ENCODE measurements around the gene GNAZ.

DNA sequence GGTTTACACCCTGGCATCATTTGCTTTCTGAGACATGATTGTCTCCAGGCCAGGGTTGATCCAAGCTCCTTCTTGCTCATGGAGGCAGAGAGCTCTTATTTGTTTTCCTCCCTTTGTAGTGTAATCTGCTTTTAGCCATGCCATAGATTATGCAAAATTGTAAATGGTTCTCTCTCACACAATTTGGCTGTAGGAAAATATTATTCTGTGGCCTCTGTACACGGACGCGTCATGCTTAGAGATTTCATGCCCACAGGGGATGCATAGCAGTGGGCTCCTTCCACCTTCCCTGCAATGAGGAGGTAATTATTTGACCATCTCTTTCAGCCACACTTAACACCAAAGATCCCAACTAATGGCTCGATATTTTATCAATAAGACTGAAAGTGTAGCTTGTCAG lies 37.7 kb upstream of the GNAZ start:
- TF ChIP-seq, protein P1, sequence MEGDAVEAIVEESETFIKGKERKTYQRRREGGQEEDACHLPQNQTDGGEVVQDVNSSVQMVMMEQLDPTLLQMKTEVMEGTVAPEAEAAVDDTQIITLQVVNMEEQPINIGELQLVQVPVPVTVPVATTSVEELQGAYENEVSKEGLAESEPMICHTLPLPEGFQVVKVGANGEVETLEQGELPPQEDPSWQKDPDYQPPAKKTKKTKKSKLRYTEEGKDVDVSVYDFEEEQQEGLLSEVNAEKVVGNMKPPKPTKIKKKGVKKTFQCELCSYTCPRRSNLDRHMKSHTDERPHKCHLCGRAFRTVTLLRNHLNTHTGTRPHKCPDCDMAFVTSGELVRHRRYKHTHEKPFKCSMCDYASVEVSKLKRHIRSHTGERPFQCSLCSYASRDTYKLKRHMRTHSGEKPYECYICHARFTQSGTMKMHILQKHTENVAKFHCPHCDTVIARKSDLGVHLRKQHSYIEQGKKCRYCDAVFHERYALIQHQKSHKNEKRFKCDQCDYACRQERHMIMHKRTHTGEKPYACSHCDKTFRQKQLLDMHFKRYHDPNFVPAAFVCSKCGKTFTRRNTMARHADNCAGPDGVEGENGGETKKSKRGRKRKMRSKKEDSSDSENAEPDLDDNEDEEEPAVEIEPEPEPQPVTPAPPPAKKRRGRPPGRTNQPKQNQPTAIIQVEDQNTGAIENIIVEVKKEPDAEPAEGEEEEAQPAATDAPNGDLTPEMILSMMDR (IDR thresholded peaks at IDR 0.05) = no peak
- no peak for TF ChIP-seq POLR2A (IDR thresholded peaks at IDR 0.05)

Measured in ovary (tissue), 3 donors.